NT2/D1 (cell line): ENCODE measurements around the gene GDF2.

Experiments used
- DNase-seq: peaks from one replicate; pipeline ENCODE4 v3.0.0-alpha.2; 2011; ENCODE audit warnings: low read depth, low spot score
- H3K27me3 ChIP-seq: 2 replicates; pipeline ENCODE4 v1.6.0; 2011; ENCODE audit warnings: mild to moderate bottlenecking; ENCODE audit not compliant: insufficient read length, insufficient read depth
- H3K36me3 ChIP-seq: 2 replicates; pipeline ENCODE4 v1.6.1; 2011; ENCODE audit warnings: mild to moderate bottlenecking, low read length, mixed read lengths; ENCODE audit not compliant: insufficient read depth, insufficient read length
- H3K4me1 ChIP-seq: 2 replicates; pipeline ENCODE4 v1.5.1; 2011; ENCODE audit not compliant: insufficient read depth, insufficient read length
- H3K4me3 ChIP-seq: 2 replicates; pipeline ENCODE4 v1.5.1; 2011; ENCODE audit warnings: low read depth; ENCODE audit not compliant: insufficient read length
- H3K9ac ChIP-seq: 2 replicates; pipeline ENCODE4 v1.6.0; 2011; ENCODE audit warnings: low read depth; ENCODE audit not compliant: insufficient read length
- H3K9me3 ChIP-seq: 2 replicates; pipeline ENCODE4 v1.5.1; 2011; ENCODE audit warnings: mild to moderate bottlenecking, low read length; ENCODE audit not compliant: insufficient read depth
- SUZ12 ChIP-seq: IDR thresholded peaks from 2 replicates; pipeline ENCODE4 v1.6.1; 2011; ENCODE audit not compliant: insufficient read length, insufficient read depth; ENCODE audit errors: extremely low read depth
- YY1 ChIP-seq: IDR thresholded peaks from 2 replicates; pipeline ENCODE4 v1.6.1; 2011; ENCODE audit not compliant: insufficient read length, insufficient read depth
- ZNF274 ChIP-seq: IDR thresholded peaks from 2 replicates; pipeline ENCODE4 v1.6.1; 2011; ENCODE audit warnings: mild to moderate bottlenecking, low read depth, low read length

The GDF2 gene

GRCh38 chr10:47330804-47331203 is 8.6 kb downstream of the GDF2 start:
- H3K36me3 ChIP-seq = no peaks in the 10 kb centered on the region
- no peaks in the 10 kb centered on the region for H3K4me1 ChIP-seq
- no peak overlapping the region for H3K4me3 ChIP-seq
- no peak for TF ChIP-seq ZNF274
- TF ChIP-seq YY1 = no peak
- TF ChIP-seq SUZ12 = no peak
- DNase-seq = no peak
- no peaks in the 10 kb centered on the region for H3K27me3 ChIP-seq
- no peaks in the 10 kb centered on the region for H3K9me3 ChIP-seq
- no peak overlapping the region for H3K9ac ChIP-seq

GRCh38 chr10:47331491-47331890 is 9.2 kb downstream of the GDF2 start:
- DNase-seq = no peak
- Histone ChIP-seq H3K9me3 (no peaks in the 10 kb centered on the region), H3K27me3 (no peaks in the 10 kb centered on the region), H3K9ac (no peak overlapping the region), H3K36me3 (no peaks in the 10 kb centered on the region), H3K4me1 (no peaks in the 10 kb centered on the region), H3K4me3 (no peak overlapping the region)
- no peak for TF ChIP-seq YY1
- TF ChIP-seq SUZ12 = no peak
- TF ChIP-seq ZNF274 = no peak

- TF ChIP-seq ZNF274 (no peak), SUZ12 (no peak), YY1 (no peak)
- no peaks in the 10 kb centered on the region for H3K27me3 ChIP-seq
- H3K4me1 ChIP-seq = no peaks in the 10 kb centered on the region
- H3K9ac ChIP-seq = no peak overlapping the region
- DNase-seq = no peak
- no peaks in the 10 kb centered on the region for H3K9me3 ChIP-seq
- no peak overlapping the region for H3K4me3 ChIP-seq
- no peaks in the 10 kb centered on the region for H3K36me3 ChIP-seq
These were observed 9.7 kb downstream of the GDF2 start for GRCh38 chr10:47331954-47332353.

DNA sequence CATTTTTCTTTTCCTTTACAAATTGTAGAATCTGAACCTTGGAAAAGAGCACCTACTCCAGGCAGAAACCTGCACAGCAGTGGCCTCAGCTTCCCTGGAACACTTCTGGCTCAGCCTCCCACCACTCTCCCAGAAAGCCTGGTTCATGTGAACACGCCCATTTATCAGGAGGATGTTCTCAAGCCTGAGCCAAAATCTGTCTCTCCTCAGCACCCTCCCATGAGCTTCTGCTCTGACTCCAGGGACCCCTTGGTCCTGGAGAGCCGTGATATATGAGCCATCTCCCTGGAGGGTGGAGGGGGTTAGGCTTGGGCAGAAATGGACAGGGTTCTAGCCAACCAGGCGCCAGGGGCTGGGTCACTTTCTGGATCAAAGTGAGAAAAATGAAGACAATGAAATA is 10.1 kb downstream of the GDF2 start:
- no peaks in the 10 kb centered on the region for H3K9me3 ChIP-seq
- DNase-seq = no peak
- H3K4me1 ChIP-seq = no peaks in the 10 kb centered on the region
- no peak overlapping the region for H3K4me3 ChIP-seq
- H3K36me3 ChIP-seq = no peaks in the 10 kb centered on the region
- TF ChIP-seq SUZ12 = no peak
- no peak for TF ChIP-seq ZNF274
- no peak for TF ChIP-seq YY1
- no peak overlapping the region for H3K9ac ChIP-seq
- H3K27me3 ChIP-seq = no peaks in the 10 kb centered on the region

GRCh38 chr10:47332946-47333345 is 10.7 kb downstream of the GDF2 start:
- H3K9ac ChIP-seq = no peak overlapping the region
- no peaks in the 10 kb centered on the region for H3K27me3 ChIP-seq
- no peak for DNase-seq
- TF ChIP-seq ZNF274 = no peak
- no peak for TF ChIP-seq YY1
- TF ChIP-seq SUZ12 = no peak
- H3K36me3 ChIP-seq = no peaks in the 10 kb centered on the region
- no peaks in the 10 kb centered on the region for H3K9me3 ChIP-seq
- no peaks in the 10 kb centered on the region for H3K4me1 ChIP-seq
- no peak overlapping the region for H3K4me3 ChIP-seq

DNA sequence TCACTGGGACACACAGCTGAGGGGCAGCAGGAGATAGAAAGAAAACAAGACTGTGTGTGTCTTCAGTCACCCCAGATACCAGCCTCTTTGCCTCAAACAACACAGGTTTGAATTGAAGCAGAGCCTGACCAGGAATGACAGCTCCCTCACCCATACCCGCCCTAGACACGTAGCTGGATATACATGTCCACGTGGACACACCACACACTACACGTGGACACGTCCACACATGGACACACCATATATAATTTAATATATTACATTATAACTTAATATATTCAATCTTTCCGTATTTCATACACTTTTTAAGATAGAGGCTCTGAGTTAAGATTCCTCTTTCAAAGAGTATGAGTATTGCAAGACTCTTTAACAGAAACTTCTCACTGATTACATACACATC is 11.3 kb downstream of the GDF2 start:
- H3K9ac ChIP-seq = no peak overlapping the region
- no peaks in the 10 kb centered on the region for H3K27me3 ChIP-seq
- no peaks in the 10 kb centered on the region for H3K4me1 ChIP-seq
- no peaks in the 10 kb centered on the region for H3K9me3 ChIP-seq
- no peak for DNase-seq
- no peaks in the 10 kb centered on the region for H3K36me3 ChIP-seq
- no peak overlapping the region for H3K4me3 ChIP-seq
- TF ChIP-seq YY1 = no peak
- TF ChIP-seq ZNF274 = no peak

GRCh38 chr10:47334466-47335295 is 12.4 kb downstream of the GDF2 start:
- no peaks in the 10 kb centered on the region for H3K9me3 ChIP-seq
- H3K4me1 ChIP-seq = no peaks in the 10 kb centered on the region
- no peak overlapping the region for H3K4me3 ChIP-seq
- TF ChIP-seq SUZ12 (no peak), YY1 (no peak), ZNF274 (no peak)
- H3K36me3 ChIP-seq = no peaks in the 10 kb centered on the region
- no peak for DNase-seq
- H3K9ac ChIP-seq = no peak overlapping the region
- no peaks in the 10 kb centered on the region for H3K27me3 ChIP-seq
